Suprapubic skin (tissue), 4 donors: ENCODE data around the gene DTNA.

Source experiments
- CTCF ChIP-seq, 2 donors: fragments of 200-600 bp in 1 of 2; fragments of 450-650 bp in 1 of 2; sonication (generic) in 1 of 2; IDR thresholded peaks; one replicate each; pipeline ENCODE4 v1.5.1; 2016 to 2019; ENCODE audit warnings: antibody characterized with exemption in 2 of 2, mild to moderate bottlenecking in 1 of 2, moderate library complexity in 1 of 2
- POLR2A ChIP-seq, 2 donors: fragments of 450-650 bp; IDR thresholded peaks; one replicate each; pipeline ENCODE4 v1.6.1; 2017; ENCODE audit warnings: antibody characterized with exemption in 2 of 2, mild to moderate bottlenecking in 2 of 2, moderate library complexity in 2 of 2
- POLR2AphosphoS5 ChIP-seq, 3 donors: sonication (generic); formaldehyde crosslinking; IDR thresholded peaks; one replicate each; pipeline ENCODE4 v1.6.1; 2017; ENCODE audit warnings: antibody characterized with exemption in 3 of 3

- TF ChIP-seq CTCF (IDR thresholded peaks at IDR 0.05) (no peak), POLR2A (IDR thresholded peaks at IDR 0.05) (no peak), POLR2AphosphoS5 (IDR thresholded peaks at IDR 0.05) (no peak)
Observed at GRCh38 chr18:34786162-34786741, 76.2 kb downstream of the DTNA start.
